Gastroesophageal sphincter (tissue), 4 donors: ENCODE measurements around the gene LHX5. TPM values are rescaled to one million over a fixed set of nuclear protein-coding genes. Genes with fewer than 3 reads are reported as not detected.

Source experiments
- ATAC-seq: fragments of 150-250 bp; one replicate; pipeline ENCODE4 v1.9.1; 2016; ENCODE audit warnings: mild to moderate bottlenecking, moderate library complexity
- H3K27ac ChIP-seq, 4 donors: fragments of 200-600 bp; sonication (generic) in 3 of 4; 1 replicate in 3 of 4; 2 replicates in 1 of 4; pipeline ENCODE4 v1.5.1; 2016 to 2019
- H3K27me3 ChIP-seq: fragments of 200-600 bp; sonication (generic); one replicate; pipeline ENCODE4 v1.5.1; 2019
- H3K36me3 ChIP-seq, 2 donors: fragments of 200-600 bp; sonication (generic); one replicate each; pipeline ENCODE4 v1.5.1; 2019; ENCODE audit warnings: control low read depth in 1 of 2
- H3K4me1 ChIP-seq, 3 donors: fragments of 200-600 bp; sonication (generic); 1 replicate in 2 of 3; 2 replicates in 1 of 3; pipeline ENCODE4 v1.5.1; 2016 to 2019; ENCODE audit warnings: control low read depth in 2 of 3
- H3K4me3 ChIP-seq, 2 donors: fragments of 200-600 bp; sonication (generic); one replicate each; pipeline ENCODE4 v1.5.1; 2019; ENCODE audit warnings: mild to moderate bottlenecking in 1 of 2, moderate library complexity in 1 of 2
- H3K9me3 ChIP-seq, 3 donors: fragments of 200-600 bp; sonication (generic); one replicate each; pipeline ENCODE4 v1.5.1; 2017 to 2019; ENCODE audit warnings: control low read depth in 2 of 3
- CTCF ChIP-seq, 4 experiments: fragments of 200-600 bp in 2 of 4; fragments of 450-650 bp in 2 of 4; sonication (generic) in 1 of 4; IDR thresholded peaks; one replicate each; pipeline ENCODE4 v1.5.1; 2017 to 2019; ENCODE audit warnings: antibody characterized with exemption in 4 of 4, mild to moderate bottlenecking in 2 of 4, moderate library complexity in 2 of 4
- EP300 ChIP-seq: sonication (generic); formaldehyde crosslinking; IDR thresholded peaks from one replicate; pipeline ENCODE4 v1.6.1; 2017; ENCODE audit warnings: antibody characterized with exemption, mild to moderate bottlenecking
- POLR2A ChIP-seq, 2 donors: fragments of 450-650 bp; IDR thresholded peaks; one replicate each; pipeline ENCODE4 v1.6.1; 2017; ENCODE audit warnings: antibody characterized with exemption in 2 of 2, mild to moderate bottlenecking in 2 of 2, moderate library complexity in 1 of 2
- POLR2AphosphoS5 ChIP-seq: sonication (generic); formaldehyde crosslinking; IDR thresholded peaks from one replicate; pipeline ENCODE4 v1.6.1; 2017; ENCODE audit warnings: antibody characterized with exemption
- WGBS, 2 donors: methylation state at CpG; one replicate each; pipeline ENCODE4 v1.1.5; 2018; ENCODE audit warnings: low coverage in 1 of 2; 5-methylcytosine and 5-hydroxymethylcytosine counted together
- total RNA-seq, 4 donors: library from RNA; depleted of rRNA; stranded (reverse); fragments of >200 nt; gene quantifications; one replicate each; pipeline ENCODE4 v1.1.0, GENCODE V29; 2016

Gene LHX5
- total RNA-seq, 4 donors from 2014 or later: not detected

- H3K4me1 ChIP-seq: no peaks in the 10 kb centered on the region
- WGBS, 2 donors: 80% methylated on average over 1 of the region's 5 CpGs; no CpG with 5 or more reads in 1 of the 2 donors
- ATAC-seq: no peak
- no peak overlapping the region for H3K27ac ChIP-seq
- peaks cover 15% of the 10 kb centered on the region for H3K27me3 ChIP-seq
- peaks cover 0 to 1% (median 0%) of the 10 kb centered on the region in 3 donors for H3K9me3 ChIP-seq
- no peak for TF ChIP-seq POLR2AphosphoS5
- TF ChIP-seq CTCF (IDR thresholded peaks at IDR 0.05): no peak
- no peak for TF ChIP-seq POLR2A (IDR thresholded peaks at IDR 0.05)
- TF ChIP-seq EP300: no peak
- H3K4me3 ChIP-seq: no peak overlapping the region
- H3K36me3 ChIP-seq: no peaks in the 10 kb centered on the region
Observed at GRCh38 chr12:113435367-113435766, 36.3 kb downstream of the LHX5 start.

- Histone ChIP-seq H3K27me3 (no peaks in the 10 kb centered on the region), H3K9me3 (peaks cover 0 to 7% (median 0%) of the 10 kb centered on the region in 3 donors), H3K27ac (no peak overlapping the region), H3K36me3 (no peaks in the 10 kb centered on the region), H3K4me3 (no peak overlapping the region), H3K4me1 (no peaks in the 10 kb centered on the region)
- ATAC-seq: no peak
- TF ChIP-seq CTCF (IDR thresholded peaks at IDR 0.05): no peak
- TF ChIP-seq POLR2AphosphoS5: no peak
- TF ChIP-seq POLR2A (IDR thresholded peaks at IDR 0.05): no peak
- TF ChIP-seq EP300: no peak
Observed at GRCh38 chr12:113432986-113433385, 38.7 kb downstream of the LHX5 start.

- 100% methylated on average over 1 of the region's 1 CpG; no CpG with 5 or more reads in 1 of the 2 donors for WGBS, 2 donors
- Histone ChIP-seq H3K27me3 (peaks cover 10% of the 10 kb centered on the region), H3K36me3 (no peaks in the 10 kb centered on the region), H3K4me3 (no peak overlapping the region), H3K4me1 (no peaks in the 10 kb centered on the region), H3K9me3 (peaks cover 0 to 7% (median 0%) of the 10 kb centered on the region in 3 donors), H3K27ac (no peak overlapping the region)
- TF ChIP-seq POLR2A (IDR thresholded peaks at IDR 0.05): no peak
- no peak for ATAC-seq
Observed at GRCh38 chr12:113428482-113428881, 43.2 kb downstream of the LHX5 start.

- H3K27me3 ChIP-seq: peaks cover 10% of the 10 kb centered on the region
- no peak overlapping the region for H3K4me3 ChIP-seq
- WGBS, 2 donors: 72% methylated on average over 4 of the region's 9 CpGs; no CpG with 5 or more reads in 1 of the 2 donors
- peaks cover 0 to 3% (median 0%) of the 10 kb centered on the region in 3 donors for H3K4me1 ChIP-seq
- H3K27ac ChIP-seq: no peak overlapping the region
- H3K9me3 ChIP-seq: peaks cover 0 to 7% (median 0%) of the 10 kb centered on the region in 3 donors
- H3K36me3 ChIP-seq: no peaks in the 10 kb centered on the region
- TF ChIP-seq CTCF (IDR thresholded peaks at IDR 0.05): no peak
- TF ChIP-seq EP300: no peak
- no peak for TF ChIP-seq POLR2A (IDR thresholded peaks at IDR 0.05)
- TF ChIP-seq POLR2AphosphoS5: no peak
- ATAC-seq: no peak
Observed at GRCh38 chr12:113427882-113428281, 43.8 kb downstream of the LHX5 start.

GRCh38 chr12:113425960-113426453, 45.7 kb downstream of the LHX5 start:
- WGBS, 2 donors: 35% methylated on average over 2 to 11 of the region's 11 CpGs
- Histone ChIP-seq H3K4me3 (no peak overlapping the region), H3K9me3 (peaks cover 0 to 7% (median 0%) of the 10 kb centered on the region in 3 donors), H3K27ac (no peak overlapping the region), H3K27me3 (peaks cover 10% of the 10 kb centered on the region), H3K4me1 (peaks cover 0 to 16% (median 0%) of the 10 kb centered on the region in 3 donors), H3K36me3 (no peaks in the 10 kb centered on the region)
- ATAC-seq: no peak
- TF ChIP-seq CTCF (IDR thresholded peaks at IDR 0.05) (no peak), EP300 (no peak), POLR2A (IDR thresholded peaks at IDR 0.05) (no peak), POLR2AphosphoS5 (no peak)
